Suprapubic skin (tissue), 4 donors: ENCODE results near the gene RIPOR3.

ENCODE experiments used
- EP300 ChIP-seq: sonication (generic); formaldehyde crosslinking; IDR thresholded peaks from one replicate; pipeline ENCODE4 v1.6.1; 2017; ENCODE audit warnings: antibody characterized with exemption
- POLR2A ChIP-seq, 2 donors: fragments of 450-650 bp; IDR thresholded peaks; one replicate each; pipeline ENCODE4 v1.6.1; 2017; ENCODE audit warnings: antibody characterized with exemption in 2 of 2, mild to moderate bottlenecking in 2 of 2, moderate library complexity in 2 of 2
- POLR2AphosphoS5 ChIP-seq, 3 donors: sonication (generic); formaldehyde crosslinking; IDR thresholded peaks; one replicate each; pipeline ENCODE4 v1.6.1; 2017; ENCODE audit warnings: antibody characterized with exemption in 3 of 3
- TF ChIP-seq, protein P1 (sequence below), 2 donors: fragments of 200-600 bp in 1 of 2; fragments of 450-650 bp in 1 of 2; sonication (generic) in 1 of 2; IDR thresholded peaks; one replicate each; pipeline ENCODE4 v1.5.1; 2016 to 2019; ENCODE audit warnings: antibody characterized with exemption in 2 of 2, mild to moderate bottlenecking in 1 of 2, moderate library complexity in 1 of 2

DNA sequence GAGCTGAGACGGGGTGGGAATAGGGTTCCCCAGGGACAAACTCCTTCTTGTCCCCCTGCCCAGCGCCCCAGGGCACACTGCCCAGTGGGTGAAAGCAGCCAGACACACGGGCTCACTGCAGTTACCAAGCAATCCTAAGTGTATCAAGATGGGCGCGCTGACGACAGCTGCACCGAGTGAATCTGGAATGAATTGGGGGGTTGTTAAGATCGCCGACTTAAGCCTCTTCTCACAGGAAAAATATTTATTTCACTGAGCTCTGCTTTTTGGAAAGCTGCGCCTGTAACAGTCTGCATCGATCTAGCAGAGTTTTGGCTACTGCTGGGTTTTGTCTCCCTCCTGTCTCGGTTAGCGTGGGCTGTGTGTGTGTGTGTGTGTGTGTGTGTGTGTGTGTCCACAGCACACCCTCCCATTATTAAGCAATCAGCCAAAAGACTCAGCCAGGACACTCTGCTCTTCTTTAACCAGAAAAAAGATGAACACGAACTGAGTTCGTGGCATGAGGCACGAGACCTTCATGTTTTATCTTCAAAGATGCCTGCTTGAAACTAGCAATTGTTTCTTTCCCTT is 35.9 kb downstream of the RIPOR3 start:
- TF ChIP-seq, protein P1, sequence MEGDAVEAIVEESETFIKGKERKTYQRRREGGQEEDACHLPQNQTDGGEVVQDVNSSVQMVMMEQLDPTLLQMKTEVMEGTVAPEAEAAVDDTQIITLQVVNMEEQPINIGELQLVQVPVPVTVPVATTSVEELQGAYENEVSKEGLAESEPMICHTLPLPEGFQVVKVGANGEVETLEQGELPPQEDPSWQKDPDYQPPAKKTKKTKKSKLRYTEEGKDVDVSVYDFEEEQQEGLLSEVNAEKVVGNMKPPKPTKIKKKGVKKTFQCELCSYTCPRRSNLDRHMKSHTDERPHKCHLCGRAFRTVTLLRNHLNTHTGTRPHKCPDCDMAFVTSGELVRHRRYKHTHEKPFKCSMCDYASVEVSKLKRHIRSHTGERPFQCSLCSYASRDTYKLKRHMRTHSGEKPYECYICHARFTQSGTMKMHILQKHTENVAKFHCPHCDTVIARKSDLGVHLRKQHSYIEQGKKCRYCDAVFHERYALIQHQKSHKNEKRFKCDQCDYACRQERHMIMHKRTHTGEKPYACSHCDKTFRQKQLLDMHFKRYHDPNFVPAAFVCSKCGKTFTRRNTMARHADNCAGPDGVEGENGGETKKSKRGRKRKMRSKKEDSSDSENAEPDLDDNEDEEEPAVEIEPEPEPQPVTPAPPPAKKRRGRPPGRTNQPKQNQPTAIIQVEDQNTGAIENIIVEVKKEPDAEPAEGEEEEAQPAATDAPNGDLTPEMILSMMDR (IDR thresholded peaks at IDR 0.05) = no peak
- TF ChIP-seq POLR2AphosphoS5 (IDR thresholded peaks at IDR 0.05) (peak in 2 of 3 donors; percentile 61 to 80), POLR2A (IDR thresholded peaks at IDR 0.05) (no peak), EP300 (no peak)
